ENCODE results near the gene MKX.

- TF ChIP-seq CTCF (IDR thresholded peaks at IDR 0.05) = no peak
- no peak for TF ChIP-seq POLR2AphosphoS5 (IDR thresholded peaks at IDR 0.05)
Measured at GRCh38 chr10:27680006-27680557, 65.5 kb downstream of the MKX start.

Measured in breast epithelium (tissue), 3 donors.